Keratinocyte (primary cell): ENCODE results near the gene GRIA1. TPM values are rescaled to one million over a fixed set of nuclear protein-coding genes. Genes with fewer than 3 reads are reported as not detected.

ENCODE experiments used
- DNase-seq: peaks from one replicate; pipeline ENCODE4 v3.0.0-alpha.2; 2011; ENCODE audit warnings: low read depth, missing footprints, low spot score
- FAIRE-seq: peaks from 2 replicates; lab custom pipeline; 2011; peaks lifted over from hg19 to GRCh38; lab: Jason Lieb, UNC
- H2AFZ ChIP-seq: 2 replicates; pipeline ENCODE4 v1.6.0; 2012; ENCODE audit warnings: low read length, control low read depth, inconsistent platforms; ENCODE audit not compliant: control insufficient read depth
- H3K27ac ChIP-seq: 2 replicates; pipeline ENCODE4 v1.5.1; 2011; ENCODE audit warnings: low read length; ENCODE audit not compliant: control insufficient read depth, insufficient read depth
- H3K27me3 ChIP-seq: 3 replicates; pipeline ENCODE4 v1.6.0; 2011; ENCODE audit warnings: low read length; ENCODE audit not compliant: control insufficient read depth, insufficient read depth; ENCODE audit errors: extremely low read depth
- H3K36me3 ChIP-seq, 2 experiments: 2 replicates in 1 of 2; 3 replicates in 1 of 2; pipeline ENCODE4 v1.5.1; 2011; ENCODE audit warnings: low read length in 2 of 2, mild to moderate bottlenecking in 1 of 2; ENCODE audit not compliant: control insufficient read depth in 2 of 2, insufficient read depth in 2 of 2; ENCODE audit errors: extremely low read depth in 1 of 2
- H3K4me1 ChIP-seq: 3 replicates; pipeline ENCODE4 v1.5.1; 2011; ENCODE audit warnings: low read length; ENCODE audit not compliant: control insufficient read depth, insufficient read depth; ENCODE audit errors: extremely low read depth
- H3K4me2 ChIP-seq: 3 replicates; pipeline ENCODE4 v1.6.0; 2011; ENCODE audit warnings: low read depth, low read length; ENCODE audit not compliant: control insufficient read depth, insufficient read depth; ENCODE audit errors: extremely low read depth
- H3K4me3 ChIP-seq, 3 experiments: fragments of 200-600 bp in 1 of 3; sonication (generic) in 1 of 3; 2 replicates in 2 of 3; 3 replicates in 1 of 3; pipeline ENCODE4 v1.5.1; 2011 to 2016; ENCODE audit warnings: low read length in 3 of 3, mild to moderate bottlenecking in 3 of 3, control low read depth in 2 of 3, inconsistent platforms in 1 of 3, low read depth in 1 of 3, mixed read lengths in 1 of 3, mixed run types in 1 of 3, moderate library complexity in 1 of 3; ENCODE audit not compliant: control insufficient read depth in 2 of 3, insufficient read depth in 2 of 3; ENCODE audit errors: extremely low read depth in 1 of 3
- H3K79me2 ChIP-seq: 2 replicates; pipeline ENCODE4 v1.6.0; 2012; ENCODE audit warnings: low read length; ENCODE audit not compliant: control insufficient read depth, insufficient read depth
- H3K9ac ChIP-seq: 3 replicates; pipeline ENCODE4 v1.6.0; 2011; ENCODE audit warnings: low read length; ENCODE audit not compliant: control insufficient read depth, insufficient read depth; ENCODE audit errors: extremely low read depth
- H3K9me1 ChIP-seq: 3 replicates; pipeline ENCODE4 v1.6.0; 2011; ENCODE audit warnings: low read length; ENCODE audit not compliant: control insufficient read depth, insufficient read depth; ENCODE audit errors: extremely low read depth
- H3K9me3 ChIP-seq: 2 replicates; pipeline ENCODE4 v1.5.1; 2012; ENCODE audit warnings: low read depth, low read length; ENCODE audit not compliant: control insufficient read depth
- H4K20me1 ChIP-seq: 3 replicates; pipeline ENCODE4 v1.6.0; 2011; ENCODE audit warnings: low read length; ENCODE audit not compliant: control insufficient read depth, insufficient read depth; ENCODE audit errors: extremely low read depth
- EZH2 ChIP-seq: IDR thresholded peaks from one replicate; pipeline ENCODE4 v1.6.1; 2012; ENCODE audit warnings: inconsistent platforms, mild to moderate bottlenecking, low read length, moderate library complexity
- dilution Hi-C: fragments of 300-500 bp; cut with MboI; formaldehyde crosslinking; loops from one replicate; pipeline ENCODE4 v1.7.0; 2020; ENCODE audit warnings: low sequenced_read_pairs; ENCODE audit not compliant: extremely low pct_ligation_motif_present
- polyA plus RNA-seq, 5 experiments: library from polyadenylated mRNA; depleted of rRNA in 3 of 5; stranded (reverse) in 3 of 5; stranded (forward) in 1 of 5; unstranded in 1 of 5; fragments of >200 nt; gene quantifications; 1 replicate in 1 of 5; 2 replicates in 3 of 5; 3 replicates in 1 of 5; pipeline versions ENCODE4 v1.2.1 to v1.2.3, GENCODE V29; 2011 to 2012; ENCODE audit warnings: missing spikeins in 2 of 5, low read depth in 1 of 5, low replicate concordance in 1 of 5
- TF ChIP-seq, protein P1 (sequence below), 3 experiments: IDR thresholded peaks in 1 of 3; conservative IDR thresholded peaks in 1 of 3; optimal IDR thresholded peaks in 1 of 3; 2 replicates in 2 of 3; 3 replicates in 1 of 3; pipeline versions ENCODE3 to v1.5.1; 2011; ENCODE audit warnings: low read length in 3 of 3, mild to moderate bottlenecking in 3 of 3, moderate library complexity in 2 of 3, control low read depth in 1 of 3, inconsistent platforms in 1 of 3; ENCODE audit not compliant: insufficient read depth in 2 of 3; ENCODE audit errors: extremely low read depth in 1 of 3

GRIA1 gene
- polyA plus RNA-seq, 1 donor (not counting 4 experiments of a cell fraction or from before 2014, with no cell fraction given), result not detected

DNA sequence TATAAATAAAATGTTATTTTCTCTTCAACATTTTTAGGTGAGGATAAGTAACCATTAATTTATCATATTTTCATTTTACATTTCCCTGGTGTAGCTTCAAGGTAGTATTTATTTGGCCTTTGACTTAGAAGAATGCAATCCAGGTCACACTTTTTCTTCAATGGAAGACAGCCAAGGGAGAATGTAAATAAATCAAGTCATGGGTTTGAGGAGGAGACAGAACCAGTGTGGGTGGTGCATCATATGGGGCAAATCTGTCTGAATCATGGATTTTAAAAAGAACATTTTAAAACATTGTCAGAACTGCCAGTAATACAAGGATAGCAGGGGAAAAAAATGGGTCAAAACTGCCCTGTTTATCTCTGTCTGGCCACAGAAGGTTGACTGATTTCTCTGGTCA lies 318.7 kb downstream of the GRIA1 start:
- dilution Hi-C loops, result no loop called here
- Histone ChIP-seq H3K27me3 (no peaks in the 10 kb centered on the region), H3K79me2 (no peaks in the 10 kb centered on the region), H3K27ac (no peak overlapping the region), H3K4me2 (no peak overlapping the region), H3K9me1 (no peaks in the 10 kb centered on the region), H4K20me1 (no peaks in the 10 kb centered on the region), H3K9me3 (no peaks in the 10 kb centered on the region), H3K9ac (no peak overlapping the region), H3K4me1 (no peaks in the 10 kb centered on the region), H2AFZ (no peak overlapping the region), H3K4me3 (no peak overlapping the region), H3K36me3 (no peaks in the 10 kb centered on the region)
- DNase-seq (no peak), FAIRE-seq (no peak)
- TF ChIP-seq, protein P1, sequence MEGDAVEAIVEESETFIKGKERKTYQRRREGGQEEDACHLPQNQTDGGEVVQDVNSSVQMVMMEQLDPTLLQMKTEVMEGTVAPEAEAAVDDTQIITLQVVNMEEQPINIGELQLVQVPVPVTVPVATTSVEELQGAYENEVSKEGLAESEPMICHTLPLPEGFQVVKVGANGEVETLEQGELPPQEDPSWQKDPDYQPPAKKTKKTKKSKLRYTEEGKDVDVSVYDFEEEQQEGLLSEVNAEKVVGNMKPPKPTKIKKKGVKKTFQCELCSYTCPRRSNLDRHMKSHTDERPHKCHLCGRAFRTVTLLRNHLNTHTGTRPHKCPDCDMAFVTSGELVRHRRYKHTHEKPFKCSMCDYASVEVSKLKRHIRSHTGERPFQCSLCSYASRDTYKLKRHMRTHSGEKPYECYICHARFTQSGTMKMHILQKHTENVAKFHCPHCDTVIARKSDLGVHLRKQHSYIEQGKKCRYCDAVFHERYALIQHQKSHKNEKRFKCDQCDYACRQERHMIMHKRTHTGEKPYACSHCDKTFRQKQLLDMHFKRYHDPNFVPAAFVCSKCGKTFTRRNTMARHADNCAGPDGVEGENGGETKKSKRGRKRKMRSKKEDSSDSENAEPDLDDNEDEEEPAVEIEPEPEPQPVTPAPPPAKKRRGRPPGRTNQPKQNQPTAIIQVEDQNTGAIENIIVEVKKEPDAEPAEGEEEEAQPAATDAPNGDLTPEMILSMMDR (optimal IDR thresholded peaks at IDR 0.05 in 1 of 3, IDR thresholded peaks at IDR 0.05 in 1 of 3, conservative IDR thresholded peaks at IDR 0.05 in 1 of 3; ENCODE audit: extremely low read depth in 1 of 3, insufficient read depth in 2 of 3, low read length in 3 of 3), result no peak
- TF ChIP-seq EZH2, result no peak

DNA sequence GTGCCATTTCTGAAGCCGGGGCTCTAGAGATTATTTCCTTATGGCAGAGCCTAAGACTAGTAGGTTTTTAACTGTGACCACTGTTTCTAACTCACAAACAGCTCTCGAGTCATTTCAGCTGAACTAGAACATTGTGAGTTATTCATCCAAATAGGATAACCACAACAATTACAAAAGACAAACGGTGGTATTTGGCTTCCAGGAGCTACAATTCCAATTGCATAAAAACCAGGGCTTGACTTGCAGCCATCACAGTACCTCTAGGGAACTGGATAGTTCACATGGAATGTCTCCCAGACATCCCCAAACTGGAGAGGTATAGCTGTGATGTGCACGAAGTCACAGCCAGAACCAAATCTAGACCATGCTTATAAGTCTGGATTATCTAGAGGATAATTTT lies 323.4 kb downstream of the GRIA1 start:
- FAIRE-seq (no peak), DNase-seq (no peak)
- Histone ChIP-seq H3K4me3 (no peak overlapping the region), H3K4me1 (no peaks in the 10 kb centered on the region), H3K36me3 (no peaks in the 10 kb centered on the region), H2AFZ (no peak overlapping the region), H3K9ac (no peak overlapping the region), H3K27me3 (no peaks in the 10 kb centered on the region), H3K79me2 (no peaks in the 10 kb centered on the region), H3K9me1 (no peaks in the 10 kb centered on the region), H3K4me2 (no peak overlapping the region), H3K27ac (no peak overlapping the region), H4K20me1 (no peaks in the 10 kb centered on the region), H3K9me3 (no peaks in the 10 kb centered on the region)
- dilution Hi-C loops, result no loop called here
- no peak for TF ChIP-seq EZH2
- TF ChIP-seq, protein P1 (optimal IDR thresholded peaks at IDR 0.05 in 1 of 3, IDR thresholded peaks at IDR 0.05 in 1 of 3, conservative IDR thresholded peaks at IDR 0.05 in 1 of 3; ENCODE audit: extremely low read depth in 1 of 3, insufficient read depth in 2 of 3, low read length in 3 of 3), result no peak
